Fibroblast of skin of left biceps (primary cell): ENCODE data around the gene THAP9.
"Not testable (repeated sequence)": the region's sequence is repeated elsewhere in the genome, so short reads cannot be mapped to it uniquely, and the experiment has no call there.

Experiments
- DNase-seq, 2 experiments: peaks; one replicate each; pipeline ENCODE4 v3.0.0-alpha.2; 2013; ENCODE audit warnings: low read depth in 2 of 2

THAP9 gene

GRCh38 chr4:82892467-82892802, 8.1 kb upstream of the THAP9 start:
- no peak for DNase-seq

- no peak for DNase-seq
Observed at GRCh38 chr4:82893942-82894341, 6.6 kb upstream of the THAP9 start.

- no peak for DNase-seq
Observed at GRCh38 chr4:82896755-82897154, 3.8 kb upstream of the THAP9 start.

GRCh38 chr4:82898322-82899243, 2.0 kb upstream of the THAP9 start:
- peak; percentile 70 to 79 for DNase-seq

GRCh38 chr4:82899374-82900065, 1.0 kb upstream of the THAP9 start:
- no peak for DNase-seq

GRCh38 chr4:82900066-82900410, 497 bp upstream of the THAP9 start:
- DNase-seq: no peak

GRCh38 chr4:82901183-82901718, 716 bp downstream of the THAP9 start:
- DNase-seq: no peak

- no peak for DNase-seq
Observed at GRCh38 chr4:82903737-82904136, 3.2 kb downstream of the THAP9 start.

- no peak for DNase-seq
Observed at GRCh38 chr4:82905205-82905604, 4.7 kb downstream of the THAP9 start.

GRCh38 chr4:82906469-82906868, 5.9 kb downstream of the THAP9 start:
- DNase-seq: no peak

- DNase-seq: no peak
Observed at GRCh38 chr4:82909326-82909725, 8.8 kb downstream of the THAP9 start.

- no peak for DNase-seq
Observed at GRCh38 chr4:82913305-82913704, 12.8 kb downstream of the THAP9 start.

GRCh38 chr4:82913968-82914367, 13.4 kb downstream of the THAP9 start:
- not testable (repeated sequence) for DNase-seq

GRCh38 chr4:82918091-82918490, 17.6 kb downstream of the THAP9 start:
- DNase-seq: no peak

- DNase-seq: no peak
Observed at GRCh38 chr4:82919386-82919785, 18.9 kb downstream of the THAP9 start.

GRCh38 chr4:82921795-82922194, 21.3 kb downstream of the THAP9 start:
- no peak for DNase-seq

GRCh38 chr4:82930848-82931755, 30.6 kb downstream of the THAP9 start:
- no peak for DNase-seq

- no peak for DNase-seq
Observed at GRCh38 chr4:82934441-82934840, 33.9 kb downstream of the THAP9 start.

GRCh38 chr4:82939414-82939813, 38.9 kb downstream of the THAP9 start:
- no peak for DNase-seq

GRCh38 chr4:82947498-82947897, 47.0 kb downstream of the THAP9 start:
- no peak for DNase-seq

GRCh38 chr4:82948647-82949204, 48.2 kb downstream of the THAP9 start:
- DNase-seq: no peak

- DNase-seq: no peak
Observed at GRCh38 chr4:82951196-82951595, 50.7 kb downstream of the THAP9 start.
